Measurements from ENCODE around the gene PRRT1. TPM values are rescaled to one million over a fixed set of nuclear protein-coding genes. Genes with fewer than 3 reads are reported as not detected.

PRRT1 gene
- total and polyA plus RNA-seq, 2 experiments from 2014 or later = 0.10 to 4.0 TPM

- Histone ChIP-seq H3K4me2 (peak overlapping the region; percentile 88), H3K9me2 (replicated peaks; ENCODE audit: insufficient read depth) (no peaks in the 10 kb centered on the region), H3K27me3 (no peaks in the 10 kb centered on the region), H4K20me1 (ENCODE audit: insufficient read depth, poor library complexity, severe bottlenecking) (no peaks in the 10 kb centered on the region), H3K79me2 (peaks cover 35% of the 10 kb centered on the region), H3K9me3 (ENCODE audit: low read depth) (no peaks in the 10 kb centered on the region), H3K27ac (peak overlapping the region; percentile 82), H3K4me3 (peak overlapping the region; percentile 50), H3K36me3 (replicated peaks; ENCODE audit: insufficient read depth, low read depth) (no peaks in the 10 kb centered on the region), H3K4me1 (ENCODE audit: insufficient read depth) (peaks cover 16% of the 10 kb centered on the region), H2AFZ (peak overlapping the region; percentile 50)
- no peak for DNase-seq (ENCODE audit: low spot score)
- no peak for TF ChIP-seq EZH2 (IDR thresholded peaks at IDR 0.05; ENCODE audit: borderline replicate concordance)
- TF ChIP-seq, protein P1, sequence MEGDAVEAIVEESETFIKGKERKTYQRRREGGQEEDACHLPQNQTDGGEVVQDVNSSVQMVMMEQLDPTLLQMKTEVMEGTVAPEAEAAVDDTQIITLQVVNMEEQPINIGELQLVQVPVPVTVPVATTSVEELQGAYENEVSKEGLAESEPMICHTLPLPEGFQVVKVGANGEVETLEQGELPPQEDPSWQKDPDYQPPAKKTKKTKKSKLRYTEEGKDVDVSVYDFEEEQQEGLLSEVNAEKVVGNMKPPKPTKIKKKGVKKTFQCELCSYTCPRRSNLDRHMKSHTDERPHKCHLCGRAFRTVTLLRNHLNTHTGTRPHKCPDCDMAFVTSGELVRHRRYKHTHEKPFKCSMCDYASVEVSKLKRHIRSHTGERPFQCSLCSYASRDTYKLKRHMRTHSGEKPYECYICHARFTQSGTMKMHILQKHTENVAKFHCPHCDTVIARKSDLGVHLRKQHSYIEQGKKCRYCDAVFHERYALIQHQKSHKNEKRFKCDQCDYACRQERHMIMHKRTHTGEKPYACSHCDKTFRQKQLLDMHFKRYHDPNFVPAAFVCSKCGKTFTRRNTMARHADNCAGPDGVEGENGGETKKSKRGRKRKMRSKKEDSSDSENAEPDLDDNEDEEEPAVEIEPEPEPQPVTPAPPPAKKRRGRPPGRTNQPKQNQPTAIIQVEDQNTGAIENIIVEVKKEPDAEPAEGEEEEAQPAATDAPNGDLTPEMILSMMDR (IDR thresholded peaks at IDR 0.05; ENCODE audit: poor library complexity) = no peak
- TF ChIP-seq EZH2phosphoT487 (IDR thresholded peaks at IDR 0.05; ENCODE audit: low read depth, severe bottlenecking, unreplicated experiment) = no peak
- 39% methylated on average over 22 of the region's 22 CpGs for WGBS (ENCODE audit: low lambda C conversion rate, missing lambda C conversion rate)
These were observed 22.2 kb downstream of the PRRT1 start for GRCh38 chr6:32129297-32130088.

DNA sequence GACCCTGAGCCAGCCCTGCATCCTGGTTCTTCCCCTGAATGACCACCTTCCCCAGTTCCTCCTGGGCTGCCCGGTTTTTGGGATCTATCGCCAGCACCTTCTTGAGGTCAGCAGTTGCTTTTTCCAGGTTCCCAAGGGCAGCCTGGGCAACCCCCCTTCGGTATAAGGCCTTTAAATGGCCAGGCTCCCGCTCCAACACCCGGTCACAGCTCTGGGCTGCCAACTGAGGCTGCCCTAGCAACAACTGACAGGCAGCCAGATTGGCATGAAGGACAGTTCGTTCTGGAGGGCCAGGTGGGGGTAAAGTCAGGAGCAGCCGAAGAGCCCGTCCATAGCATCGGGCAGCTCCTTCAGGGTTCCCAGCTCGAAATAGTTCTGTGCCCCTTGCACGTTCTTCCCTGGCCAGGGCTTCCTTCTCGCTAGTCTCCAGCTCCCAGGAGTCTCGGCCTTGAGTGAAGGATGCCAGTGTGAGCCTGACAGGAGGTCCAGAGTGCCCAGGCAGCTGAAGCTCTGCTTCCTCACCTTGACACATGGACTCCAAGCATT, 22.9 kb downstream of the PRRT1 start:
- peak overlapping the region; percentile 82 for H3K27ac ChIP-seq
- H2AFZ ChIP-seq = no peak overlapping the region
- no peak for TF ChIP-seq EZH2phosphoT487 (IDR thresholded peaks at IDR 0.05; ENCODE audit: low read depth, severe bottlenecking, unreplicated experiment)
- TF ChIP-seq EZH2 (IDR thresholded peaks at IDR 0.05; ENCODE audit: borderline replicate concordance) = no peak
- TF ChIP-seq, protein P1 (IDR thresholded peaks at IDR 0.05; ENCODE audit: poor library complexity) = no peak

DNA sequence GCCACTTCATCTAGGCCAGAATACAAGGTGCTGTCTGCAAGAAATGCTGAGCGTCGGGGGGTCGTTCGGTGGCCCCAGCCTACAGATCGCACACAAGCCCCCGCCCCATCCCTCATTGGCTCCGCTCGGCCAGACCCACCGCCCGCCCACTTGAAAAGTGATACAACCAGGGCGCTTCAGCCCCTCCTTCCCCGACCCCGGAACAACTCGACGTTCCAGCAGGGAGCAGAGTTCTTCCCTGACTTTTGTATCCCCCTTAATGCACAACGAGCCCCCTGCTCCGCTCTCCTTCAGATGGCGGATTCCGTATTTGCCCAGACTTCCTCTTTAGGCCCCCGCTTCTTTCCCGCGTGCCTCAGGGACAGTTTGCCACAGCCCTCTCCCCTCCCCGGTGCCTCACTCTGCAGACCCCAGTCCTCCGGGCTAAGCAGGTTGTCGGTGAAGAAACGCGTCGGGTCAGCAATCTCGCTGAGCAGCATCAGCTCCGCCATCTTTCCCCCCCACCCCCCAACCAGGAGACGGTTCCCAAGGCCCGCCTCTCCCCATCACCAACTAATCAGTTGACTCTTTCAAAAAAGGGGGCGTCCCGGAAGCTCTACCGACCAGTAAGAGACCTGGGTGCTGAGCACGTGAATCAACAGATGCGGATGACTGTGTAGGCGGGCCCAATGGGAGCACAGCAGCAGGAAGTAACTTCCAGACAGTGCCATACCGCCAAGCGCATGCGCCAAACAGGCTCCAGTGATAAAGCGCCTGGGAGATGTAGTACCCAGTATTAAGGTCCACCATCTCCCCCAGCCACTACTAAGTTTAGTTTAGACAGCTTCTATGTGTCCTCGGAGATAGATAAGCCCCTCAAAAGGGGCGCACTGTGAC, 23.8 kb downstream of the PRRT1 start, which contains the start of gene ATF6B:
TSS of gene ATF6B (minus strand) at position 530 of the 876 bp plus-strand sequence. CDS start at position 491, 39 bp downstream.
- Histone ChIP-seq H3K79me2 (peaks cover 41% of the 10 kb centered on the region), H4K20me1 (ENCODE audit: insufficient read depth, poor library complexity, severe bottlenecking) (no peaks in the 10 kb centered on the region), H3K36me3 (replicated peaks; ENCODE audit: insufficient read depth, low read depth) (no peaks in the 10 kb centered on the region), H3K27me3 (no peaks in the 10 kb centered on the region), H2AFZ (peak within 1 kb of the TSS; percentile 57), H3K9me3 (ENCODE audit: low read depth) (no peaks in the 10 kb centered on the region), H3K9me2 (replicated peaks; ENCODE audit: insufficient read depth) (no peaks in the 10 kb centered on the region), H3K4me2 (peak within 1 kb of the TSS; percentile 92), H3K27ac (peak within 1 kb of the TSS; percentile 95), H3K4me3 (peak within 1 kb of the TSS; percentile 63), H3K4me1 (ENCODE audit: insufficient read depth) (peaks cover 16% of the 10 kb centered on the region)
- WGBS (ENCODE audit: low lambda C conversion rate, missing lambda C conversion rate) = under 1% methylated on average over 44 of the region's 44 CpGs
- peak; percentile 99 for DNase-seq (ENCODE audit: low spot score)
- TF ChIP-seq, protein P1 (IDR thresholded peaks at IDR 0.05; ENCODE audit: poor library complexity) = peak; percentile 4
- no peak for TF ChIP-seq EZH2phosphoT487 (IDR thresholded peaks at IDR 0.05; ENCODE audit: low read depth, severe bottlenecking, unreplicated experiment)

More for the DNA sequence above, 22.9 kb downstream of the PRRT1 start:
- WGBS (ENCODE audit: low lambda C conversion rate, missing lambda C conversion rate) = 91% methylated on average over 13 of the region's 13 CpGs
- no peak for DNase-seq (ENCODE audit: low spot score)
- Histone ChIP-seq H3K79me2 (peaks cover 39% of the 10 kb centered on the region), H3K9me2 (replicated peaks; ENCODE audit: insufficient read depth) (no peaks in the 10 kb centered on the region), H3K36me3 (replicated peaks; ENCODE audit: insufficient read depth, low read depth) (no peaks in the 10 kb centered on the region), H3K27me3 (no peaks in the 10 kb centered on the region), H3K9me3 (ENCODE audit: low read depth) (no peaks in the 10 kb centered on the region), H3K4me1 (ENCODE audit: insufficient read depth) (peaks cover 16% of the 10 kb centered on the region), H3K4me3 (peak overlapping the region; percentile 50), H3K4me2 (peak overlapping the region; percentile 88), H4K20me1 (ENCODE audit: insufficient read depth, poor library complexity, severe bottlenecking) (no peaks in the 10 kb centered on the region)
